GM19397 (cell line): ENCODE measurements around the gene TNNC1.

ENCODE experiments used
- ATAC-seq: cut with Tn5 transposase; IDR thresholded peaks from one replicate; pipeline ENCODE4 v1.9.1; 2021; ENCODE audit warnings: mild to moderate bottlenecking, moderate library complexity; ENCODE audit not compliant: unreplicated experiment

The TNNC1 gene

GRCh38 chr3:52453496-52454249 is at the start of gene TNNC1:
TSS of gene TNNC1 (minus strand) at chr3:52454041. CDS start at chr3:52454015, 26 bp downstream.
- ATAC-seq = no peak

DNA sequence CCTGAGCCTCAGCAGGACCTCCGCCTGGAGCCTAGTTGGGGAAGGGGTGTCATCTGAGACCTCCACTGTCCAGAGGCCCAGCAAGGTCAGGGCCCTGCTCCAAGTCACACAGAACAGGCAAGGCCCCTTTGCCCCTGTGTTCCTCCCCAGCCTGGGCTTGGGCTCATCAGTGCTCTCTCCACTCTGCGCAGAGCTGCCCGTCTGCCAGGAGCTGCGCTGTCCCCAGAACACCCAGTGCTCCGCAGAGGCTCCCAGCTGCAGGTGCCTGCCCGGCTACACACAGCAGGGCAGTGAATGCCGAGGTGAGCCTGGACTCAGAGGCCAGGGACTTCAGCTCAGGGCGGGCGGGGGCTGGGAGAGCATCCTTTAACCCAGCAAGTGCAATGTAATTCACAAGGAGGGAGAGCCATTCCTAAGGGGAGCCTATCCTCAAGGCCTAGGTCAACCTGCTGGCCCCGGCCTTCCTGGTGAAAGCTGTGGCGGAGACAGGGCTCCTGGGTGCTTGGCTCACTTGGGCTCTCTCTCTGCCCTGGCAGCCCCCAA is 49.0 kb upstream of the TNNC1 start:
- no peak for ATAC-seq

- no peak for ATAC-seq
These were observed 48.2 kb upstream of the TNNC1 start for GRCh38 chr3:52502001-52502400.

DNA sequence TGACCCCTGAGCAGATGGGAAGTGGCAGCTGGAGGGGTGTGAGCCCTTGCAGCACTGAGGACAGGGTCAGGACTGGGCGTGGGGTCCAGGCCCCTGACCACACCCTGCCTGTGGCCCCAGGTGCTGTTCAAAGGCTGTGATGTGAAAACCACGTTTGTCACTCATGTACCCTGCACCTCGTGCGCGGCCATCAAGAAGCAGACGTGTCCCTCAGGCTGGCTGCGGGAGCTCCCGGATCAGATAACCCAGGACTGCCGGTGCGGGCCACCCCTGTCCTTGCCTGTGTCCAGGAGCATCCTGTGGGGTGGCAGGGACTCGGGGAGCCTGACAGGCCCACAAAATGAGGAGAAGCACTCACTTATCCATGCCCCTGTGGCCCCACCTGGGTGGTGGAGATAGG is 47.2 kb upstream of the TNNC1 start:
- ATAC-seq = no peak

GRCh38 chr3:52498137-52499054 is 44.6 kb upstream of the TNNC1 start:
- ATAC-seq = no peak

DNA sequence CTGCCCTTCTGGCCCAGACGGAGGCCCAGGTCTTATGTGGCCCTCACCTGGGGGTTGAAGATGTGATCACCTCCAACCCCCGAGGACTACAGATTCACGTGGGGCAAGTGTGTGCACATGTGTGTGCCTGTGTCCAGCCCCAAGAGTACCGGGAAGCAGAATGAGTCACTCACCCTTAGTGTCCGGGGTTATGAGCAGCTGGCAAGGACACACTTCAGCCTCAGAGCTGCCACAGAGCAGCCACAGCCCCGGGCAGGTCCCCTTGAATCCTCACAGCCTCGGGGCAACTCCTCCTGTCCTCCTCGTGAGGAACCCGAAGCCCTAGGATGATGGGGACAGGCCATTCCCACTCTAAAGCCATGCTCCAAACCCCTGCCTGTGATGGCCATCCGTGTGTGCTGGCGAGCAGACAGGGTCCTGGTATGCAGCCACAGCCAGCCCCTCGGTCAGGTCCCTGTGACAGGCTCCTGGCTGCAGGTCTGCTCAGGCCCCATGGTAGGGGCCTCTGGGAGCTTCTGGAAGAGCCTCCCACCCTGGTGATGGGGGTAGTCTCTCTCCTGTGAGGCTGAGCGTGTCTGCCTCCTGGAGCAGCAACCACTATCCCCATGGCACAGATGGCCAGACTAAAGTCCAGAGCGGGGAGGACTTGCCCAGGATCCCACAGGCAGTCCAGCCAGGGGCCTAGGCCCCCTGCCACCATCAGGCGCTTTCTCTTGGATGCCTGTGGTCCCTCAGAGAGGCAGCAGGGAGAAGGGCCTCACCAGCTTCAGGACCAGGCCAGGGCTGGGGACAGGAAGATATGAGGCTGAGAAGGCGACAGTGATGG is 42.1 kb upstream of the TNNC1 start:
- ATAC-seq = no peak

DNA sequence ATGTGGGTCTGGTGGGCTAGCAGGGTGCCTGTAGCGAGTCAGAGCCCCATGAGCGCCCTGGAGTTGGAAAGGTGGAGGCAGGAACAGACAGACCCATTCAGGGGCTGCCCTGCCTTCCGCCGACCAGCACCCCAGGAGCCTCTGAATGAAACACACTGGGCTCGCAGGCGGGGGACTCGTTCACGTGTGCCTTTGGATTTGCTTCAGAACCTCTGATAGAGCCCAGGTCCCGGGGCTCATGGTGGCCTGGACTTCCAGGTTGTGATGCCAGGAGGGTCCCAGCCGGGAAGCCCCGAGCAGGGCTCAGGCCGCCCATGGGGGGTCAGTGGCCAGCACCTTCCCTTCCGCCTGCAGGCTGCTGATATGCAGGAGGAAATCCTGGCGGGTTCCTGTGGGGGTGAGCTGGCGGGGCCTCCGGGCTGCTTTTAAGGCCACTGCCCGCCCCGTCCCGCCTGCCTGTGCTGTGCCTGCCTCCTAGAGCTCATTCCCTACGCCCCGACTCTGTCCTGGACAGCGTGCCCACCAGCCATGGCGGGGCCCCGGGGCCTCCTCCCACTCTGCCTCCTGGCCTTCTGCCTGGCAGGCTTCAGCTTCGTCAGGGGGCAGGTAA is 41.1 kb upstream of the TNNC1 start, which contains the start of gene STAB1:
Gene STAB1, plus strand, starts transcription at position 453 of the 610 bp plus-strand sequence. Its CDS starts 76 bp downstream, at position 529.
- ATAC-seq = no peak

DNA sequence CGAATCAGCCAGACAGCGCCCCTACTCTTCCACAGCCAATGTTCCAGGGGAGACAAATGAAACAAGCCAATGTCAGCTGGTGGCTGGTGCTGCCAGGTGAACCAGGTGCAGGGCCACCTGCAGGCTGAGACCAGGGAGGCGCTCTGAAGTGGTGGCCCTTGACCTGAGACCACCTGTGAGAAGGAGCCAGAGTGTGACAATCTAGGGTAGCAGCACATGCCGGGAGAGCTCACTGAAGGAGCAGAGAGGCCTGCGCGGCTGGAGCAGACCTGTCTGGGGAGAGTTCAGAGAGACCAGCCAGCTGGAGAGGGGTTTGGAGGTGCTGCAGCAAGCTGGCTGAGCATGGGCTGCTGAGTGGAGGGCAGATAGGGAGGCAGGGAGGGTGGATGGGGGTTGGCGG is 40.6 kb upstream of the TNNC1 start:
- ATAC-seq = no peak

GRCh38 chr3:52493232-52494017 is 39.6 kb upstream of the TNNC1 start:
- no peak for ATAC-seq

DNA sequence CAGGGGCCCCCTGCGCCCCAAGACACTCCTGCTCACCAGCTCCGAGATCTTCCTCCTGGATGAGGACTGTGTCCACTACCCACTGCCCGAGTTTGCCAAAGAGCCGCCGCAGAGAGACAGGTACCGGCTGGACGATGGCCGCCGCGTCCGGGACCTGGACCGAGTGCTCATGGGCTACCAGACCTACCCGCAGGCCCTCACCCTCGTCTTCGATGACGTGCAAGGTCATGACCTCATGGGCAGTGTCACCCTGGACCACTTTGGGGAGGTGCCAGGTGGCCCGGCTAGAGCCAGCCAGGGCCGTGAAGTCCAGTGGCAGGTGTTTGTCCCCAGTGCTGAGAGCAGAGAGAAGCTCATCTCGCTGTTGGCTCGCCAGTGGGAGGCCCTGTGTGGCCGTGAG is 38.2 kb upstream of the TNNC1 start:
- no peak for ATAC-seq

DNA sequence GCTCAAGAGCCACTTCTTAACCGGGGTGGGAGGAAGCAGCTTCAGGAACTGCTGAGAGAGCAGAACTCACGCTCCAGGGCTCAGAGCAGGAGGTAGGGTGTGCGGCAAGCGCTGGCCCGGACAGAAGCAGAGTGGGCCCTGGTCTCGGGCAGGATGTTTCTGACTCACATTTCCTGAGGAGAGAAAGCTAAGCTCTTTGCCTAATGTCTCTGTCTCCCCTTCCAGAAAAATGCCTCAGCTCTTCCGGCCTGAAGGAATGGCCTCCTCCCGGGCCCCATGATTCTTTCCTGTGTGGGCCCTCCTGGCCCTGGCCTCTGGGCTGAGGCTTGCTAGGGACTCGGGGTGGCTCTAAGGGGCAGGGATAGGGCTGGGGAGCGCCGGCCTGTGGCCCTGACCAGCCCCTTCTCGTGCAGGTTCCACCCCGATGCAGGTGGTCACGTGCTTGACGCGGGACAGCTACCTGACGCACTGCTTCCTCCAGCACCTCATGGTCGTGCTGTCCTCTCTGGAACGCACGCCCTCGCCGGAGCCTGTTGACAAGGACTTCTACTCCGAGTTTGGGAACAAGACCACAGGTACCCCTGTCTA is 37.2 kb upstream of the TNNC1 start:
- ATAC-seq = no peak

- ATAC-seq = no peak
These were observed 36.4 kb upstream of the TNNC1 start for GRCh38 chr3:52490035-52490938.

- ATAC-seq = no peak
These were observed 35.6 kb upstream of the TNNC1 start for GRCh38 chr3:52489453-52489852.

DNA sequence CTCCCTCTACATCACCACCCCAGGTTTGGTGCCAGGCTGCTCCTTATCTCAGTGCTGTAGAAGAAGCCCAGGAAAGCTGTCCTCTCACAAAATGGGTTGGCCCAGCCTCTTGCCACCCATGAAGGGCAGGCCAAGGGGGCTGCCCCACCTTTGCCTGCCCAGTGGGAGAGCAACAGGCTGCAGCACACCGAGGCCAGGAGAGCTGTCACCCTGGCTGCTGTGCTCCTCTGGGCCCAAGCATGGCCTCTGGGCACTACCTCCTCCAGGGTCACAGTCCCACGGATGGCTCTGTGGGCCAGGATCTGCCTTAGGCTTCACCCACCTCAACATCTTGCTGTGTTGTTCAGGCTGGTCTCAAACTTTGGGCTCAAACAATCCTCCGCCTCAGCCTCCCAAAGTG is 34.9 kb upstream of the TNNC1 start:
- ATAC-seq = no peak

- ATAC-seq = no peak
These were observed 34.2 kb upstream of the TNNC1 start for GRCh38 chr3:52487788-52488691.

DNA sequence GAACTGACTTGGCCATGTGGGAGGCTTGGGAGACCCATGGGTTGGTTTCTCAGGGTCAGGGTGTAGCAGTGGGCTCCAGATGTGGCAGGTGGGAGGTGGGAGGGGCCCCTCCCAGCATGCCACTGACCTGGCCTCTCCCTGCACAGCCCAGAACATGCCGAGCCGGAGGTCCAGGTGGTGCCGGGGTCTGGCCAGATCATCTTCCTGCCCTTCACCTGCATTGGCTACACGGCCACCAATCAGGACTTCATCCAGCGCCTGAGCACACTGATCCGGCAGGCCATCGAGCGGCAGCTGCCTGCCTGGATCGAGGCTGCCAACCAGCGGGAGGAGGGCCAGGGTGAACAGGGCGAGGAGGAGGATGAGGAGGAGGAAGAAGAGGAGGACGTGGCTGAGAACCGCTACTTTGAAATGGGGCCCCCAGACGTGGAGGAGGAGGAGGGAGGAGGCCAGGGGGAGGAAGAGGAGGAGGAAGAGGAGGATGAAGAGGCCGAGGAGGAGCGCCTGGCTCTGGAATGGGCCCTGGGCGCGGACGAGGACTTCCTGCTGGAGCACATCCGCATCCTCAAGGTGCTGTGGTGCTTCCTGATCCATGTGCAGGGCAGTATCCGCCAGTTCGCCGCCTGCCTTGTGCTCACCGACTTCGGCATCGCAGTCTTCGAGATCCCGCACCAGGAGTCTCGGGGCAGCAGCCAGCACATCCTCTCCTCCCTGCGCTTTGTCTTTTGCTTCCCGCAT is 33.4 kb upstream of the TNNC1 start:
- ATAC-seq = no peak
